CD4-positive, alpha-beta memory T cell (primary cell): ENCODE results near the gene GRP. TPM values are rescaled to one million over a fixed set of nuclear protein-coding genes. Genes with fewer than 3 reads are reported as not detected.
"Not testable (repeated sequence)": the region's sequence is repeated elsewhere in the genome, so short reads cannot be mapped to it uniquely, and the experiment has no call there.

Experiments used
- CTCF ChIA-PET: fragments of 350-600 bp; sonication (Branson Sonifier 250); formaldehyde crosslinking; loops from one replicate; lab custom pipeline; 2021; ENCODE audit warnings: inconsistent platforms; ENCODE audit not compliant: partially characterized antibody; lab: Charles Lee
- POLR2A ChIA-PET: fragments of 350-600 bp; sonication (Branson Sonifier 250); formaldehyde crosslinking; loops from one replicate; lab custom pipeline; 2021; ENCODE audit not compliant: partially characterized antibody; lab: Charles Lee
- DNase-seq, 5 donors: peaks; one replicate each; pipeline versions ENCODE4 v3.0.0 to v3.0.0-alpha.2; 2020 to 2022; ENCODE audit warnings: mixed read lengths in 1 of 5
- H3K27ac ChIP-seq: one replicate; pipeline ENCODE4 v1.7.0; 2013; ENCODE audit warnings: low read depth, low read length
- H3K27me3 ChIP-seq: 2 replicates; pipeline ENCODE4 v1.7.0; 2013; ENCODE audit warnings: mild to moderate bottlenecking, low read length, moderate library complexity; ENCODE audit not compliant: insufficient read depth
- H3K36me3 ChIP-seq: 2 replicates; pipeline ENCODE4 v1.7.0; 2013; ENCODE audit warnings: mild to moderate bottlenecking, low read length, moderate library complexity; ENCODE audit not compliant: insufficient read depth
- H3K4me1 ChIP-seq: 2 replicates; pipeline ENCODE4 v1.7.0; 2013; ENCODE audit warnings: mild to moderate bottlenecking, low read length, moderate library complexity; ENCODE audit not compliant: insufficient read depth
- H3K4me3 ChIP-seq, 2 donors: one replicate each; pipeline ENCODE4 v1.7.0; 2013; ENCODE audit warnings: low read length in 2 of 2, mild to moderate bottlenecking in 1 of 2
- H3K9me3 ChIP-seq, 2 donors: one replicate each; pipeline ENCODE4 v1.7.0; 2013; ENCODE audit warnings: low read length in 2 of 2, control low read depth in 1 of 2; ENCODE audit not compliant: control insufficient read depth in 1 of 2
- H3K27ac Mint-ChIP-seq, 7 donors: one replicate each; pipeline ENCODE4 v1.8.0; 2020 to 2021; ENCODE audit warnings: mixed read lengths in 7 of 7, mild to moderate bottlenecking in 6 of 7, inconsistent platforms in 3 of 7, moderate library complexity in 3 of 7
- H3K27me3 Mint-ChIP-seq, 2 donors: one replicate each; pipeline ENCODE4 v1.8.0; 2020 to 2021; ENCODE audit warnings: mixed read lengths in 2 of 2
- H3K36me3 Mint-ChIP-seq, 2 donors: one replicate each; pipeline ENCODE4 v1.8.0; 2020 to 2021; ENCODE audit warnings: mixed read lengths in 2 of 2, inconsistent platforms in 1 of 2, mild to moderate bottlenecking in 1 of 2
- H3K4me1 Mint-ChIP-seq, 4 donors: one replicate each; pipeline ENCODE4 v1.8.0; 2020 to 2021; ENCODE audit warnings: mixed read lengths in 4 of 4, mild to moderate bottlenecking in 1 of 4
- H3K4me3 Mint-ChIP-seq, 8 donors: one replicate each; pipeline ENCODE4 v1.8.0; 2020 to 2021; ENCODE audit warnings: mixed read lengths in 8 of 8, mild to moderate bottlenecking in 7 of 8, moderate library complexity in 6 of 8, inconsistent platforms in 3 of 8
- H3K9me3 Mint-ChIP-seq, 8 donors: one replicate each; pipeline ENCODE4 v1.8.0; 2020 to 2021; ENCODE audit warnings: mixed read lengths in 8 of 8, mild to moderate bottlenecking in 5 of 8, inconsistent platforms in 3 of 8, moderate library complexity in 1 of 8
- intact Hi-C: fragments of 100-400 bp; cut with micrococcal nuclease; formaldehyde crosslinking; loops from one replicate; pipeline ENCODE4 v1.15.1; 2023
- polyA plus RNA-seq, 2 donors: library from polyadenylated mRNA; unstranded; fragments of 300-500 nt; fragmentation: Illumina TruSeq; gene quantifications; one replicate each; pipeline ENCODE4 v1.2.3, GENCODE V29; 2021
- total RNA-seq, 2 experiments: library from RNA; stranded (reverse); gene quantifications; one replicate each; pipeline ENCODE4 v1.2.3, GENCODE V29; 2021

GRP gene
- total and polyA plus RNA-seq, 4 experiments from 2014 or later: not detected

DNA sequence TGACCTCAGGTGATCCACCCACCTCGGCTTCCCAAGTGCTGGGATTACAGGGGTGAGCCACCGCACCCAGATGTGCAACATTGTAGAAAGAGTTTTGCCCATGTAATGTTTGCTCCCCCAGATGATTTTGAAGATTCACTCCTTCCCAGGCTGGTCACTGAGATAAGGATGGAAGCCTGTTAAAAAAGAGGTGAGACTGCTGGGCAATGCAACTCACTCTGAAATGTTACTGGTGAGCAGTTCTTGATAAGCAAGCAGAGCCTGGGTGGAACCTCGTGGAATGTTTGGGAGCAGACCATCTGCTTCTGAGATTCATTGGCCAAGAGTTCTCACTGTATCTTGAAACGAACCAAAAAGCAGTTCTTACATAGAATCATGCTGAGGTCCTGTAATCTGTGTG lies 19.7 kb downstream of the GRP start:
- no peak overlapping the region for H3K27ac ChIP-seq
- ChIA-PET POLR2A (no interaction called here), CTCF (no interaction called here)
- Mint-ChIP-seq H3K27ac (no peak overlapping the region), H3K9me3 (peaks cover 0 to 4% (median 0%) of the 10 kb centered on the region in 8 donors), H3K27me3 (peaks cover 14 to 22% of the 10 kb centered on the region in 2 donors), H3K4me1 (no peaks in the 10 kb centered on the region), H3K4me3 (no peak overlapping the region), H3K36me3 (no peaks in the 10 kb centered on the region)
- no peaks in the 10 kb centered on the region for H3K27me3 ChIP-seq
- intact Hi-C loops: no loop called here
- no peak for DNase-seq
- no peaks in the 10 kb centered on the region for H3K9me3 ChIP-seq
- H3K4me3 ChIP-seq: no peak overlapping the region
- no peaks in the 10 kb centered on the region for H3K36me3 ChIP-seq
- no peaks in the 10 kb centered on the region for H3K4me1 ChIP-seq

DNA sequence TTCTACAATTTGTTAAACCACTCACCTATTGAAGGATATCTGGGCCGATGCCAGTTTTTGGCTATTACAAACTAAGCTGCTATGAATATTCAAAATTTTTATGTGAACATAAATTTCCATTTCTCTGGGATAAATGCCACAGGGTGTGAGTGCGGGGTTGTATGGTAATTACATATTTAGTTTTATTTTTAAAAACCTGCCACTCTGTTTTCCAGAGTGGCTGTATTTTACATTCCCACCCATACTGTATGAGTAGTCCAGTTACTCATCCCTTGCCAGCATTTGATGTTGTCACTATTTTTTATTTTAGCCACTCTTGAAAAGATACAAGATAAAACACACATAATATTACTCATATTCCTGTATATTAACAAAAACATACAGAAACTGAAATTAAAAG lies 22.9 kb downstream of the GRP start:
- H3K27ac Mint-ChIP-seq: no peak overlapping the region
- Histone ChIP-seq H3K27ac (no peak overlapping the region), H3K4me3 (no peak overlapping the region), H3K27me3 (no peaks in the 10 kb centered on the region), H3K4me1 (no peaks in the 10 kb centered on the region), H3K36me3 (no peaks in the 10 kb centered on the region), H3K9me3 (no peaks in the 10 kb centered on the region)
- CTCF ChIA-PET: no interaction called here
- peaks cover 28 to 33% of the 10 kb centered on the region in 2 donors for H3K27me3 Mint-ChIP-seq
- DNase-seq: no peak
- no peak overlapping the region for H3K4me3 Mint-ChIP-seq
- POLR2A ChIA-PET: no interaction called here
- no peaks in the 10 kb centered on the region for H3K36me3 Mint-ChIP-seq
- intact Hi-C loops: no loop called here
- peaks cover 0 to 4% (median 0%) of the 10 kb centered on the region in 8 donors for H3K9me3 Mint-ChIP-seq
- H3K4me1 Mint-ChIP-seq: no peaks in the 10 kb centered on the region

DNA sequence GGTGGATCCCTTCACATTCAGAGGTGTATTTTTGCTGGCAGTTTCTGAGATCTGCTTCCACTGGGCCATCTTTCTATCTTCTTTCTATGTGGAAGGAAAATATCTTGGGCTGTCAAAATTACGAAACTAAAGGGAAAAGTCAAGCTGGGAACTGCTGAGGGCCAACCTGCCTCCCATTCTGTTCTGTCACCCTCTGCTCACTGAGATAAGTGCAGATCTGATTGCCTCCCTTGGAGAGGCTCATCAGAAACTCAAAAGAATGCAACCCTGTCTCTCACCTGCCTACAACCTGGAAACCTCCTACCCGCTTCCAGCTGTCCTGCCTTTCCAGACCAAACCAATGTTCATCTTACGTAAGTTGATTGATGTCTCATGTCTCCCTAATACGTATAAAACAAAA lies 26.8 kb downstream of the GRP start:
- Histone ChIP-seq H3K27ac (no peak overlapping the region), H3K4me3 (no peak overlapping the region), H3K36me3 (no peaks in the 10 kb centered on the region), H3K9me3 (no peaks in the 10 kb centered on the region), H3K27me3 (no peaks in the 10 kb centered on the region), H3K4me1 (no peaks in the 10 kb centered on the region)
- intact Hi-C loops: loop anchor here (5.0 kb wide), 1 partner anchor 156 kb away; no protein-coding TSS in a partner anchor
- no peaks in the 10 kb centered on the region for H3K4me1 Mint-ChIP-seq
- peaks cover 21 to 31% of the 10 kb centered on the region in 2 donors for H3K27me3 Mint-ChIP-seq
- ChIA-PET CTCF (interaction anchor here (1.0 kb wide), 1 partner anchor 156 kb away, joined by 3 read pairs; no protein-coding TSS in a partner anchor), POLR2A (no interaction called here)
- H3K9me3 Mint-ChIP-seq: peaks cover 0 to 2% (median 0%) of the 10 kb centered on the region in 8 donors
- no peak overlapping the region for H3K4me3 Mint-ChIP-seq
- no peaks in the 10 kb centered on the region for H3K36me3 Mint-ChIP-seq
- DNase-seq: no peak
- H3K27ac Mint-ChIP-seq: no peak overlapping the region

DNA sequence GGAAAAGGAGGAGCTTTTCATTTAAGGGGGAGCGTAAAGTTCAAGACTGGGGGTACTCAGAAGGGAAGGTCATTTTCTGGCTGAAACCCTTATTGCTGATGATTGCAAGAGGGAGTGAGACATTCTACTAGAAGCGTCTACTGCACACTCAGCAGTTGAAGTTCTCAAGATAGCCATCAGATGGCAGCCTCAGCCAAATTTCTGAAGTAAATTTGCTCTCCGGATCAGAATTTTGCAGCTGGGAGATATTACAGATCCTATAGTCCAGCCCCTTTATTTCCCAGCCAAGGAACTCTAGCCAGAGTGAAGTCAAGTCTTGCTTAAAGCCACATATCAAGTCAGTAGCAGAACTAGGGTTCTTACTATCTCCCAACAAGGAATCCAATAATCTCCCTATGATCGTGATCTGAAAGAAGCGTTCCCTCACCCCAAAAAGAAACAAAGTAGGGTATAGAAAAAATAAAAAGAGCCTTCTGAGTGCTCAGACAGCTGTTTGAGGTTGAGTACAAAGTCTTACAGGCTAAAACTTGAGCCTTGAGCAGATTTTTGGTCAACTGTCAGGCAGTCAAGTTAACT lies 29.3 kb downstream of the GRP start:
- peaks cover 29 to 35% of the 10 kb centered on the region in 2 donors for H3K27me3 Mint-ChIP-seq
- DNase-seq: peak in 2 of 5 donors; percentile 11 to 18
- no peak overlapping the region for H3K4me3 Mint-ChIP-seq
- no peaks in the 10 kb centered on the region for H3K9me3 Mint-ChIP-seq
- Histone ChIP-seq H3K4me1 (no peaks in the 10 kb centered on the region), H3K27me3 (no peaks in the 10 kb centered on the region), H3K4me3 (no peak overlapping the region), H3K36me3 (no peaks in the 10 kb centered on the region), H3K27ac (no peak overlapping the region), H3K9me3 (no peaks in the 10 kb centered on the region)
- no peak overlapping the region for H3K27ac Mint-ChIP-seq
- intact Hi-C loops: loop anchor here (5.0 kb wide), 1 partner anchor 153 kb away; no protein-coding TSS in a partner anchor
- ChIA-PET CTCF (interaction anchor here (1.0 to 2.3 kb wide), 6 partner anchors 12 to 175 kb away, joined by 3 to 40 read pairs (median 3); no protein-coding TSS in a partner anchor), POLR2A (no interaction called here)
- no peaks in the 10 kb centered on the region for H3K36me3 Mint-ChIP-seq
- H3K4me1 Mint-ChIP-seq: no peaks in the 10 kb centered on the region

DNA sequence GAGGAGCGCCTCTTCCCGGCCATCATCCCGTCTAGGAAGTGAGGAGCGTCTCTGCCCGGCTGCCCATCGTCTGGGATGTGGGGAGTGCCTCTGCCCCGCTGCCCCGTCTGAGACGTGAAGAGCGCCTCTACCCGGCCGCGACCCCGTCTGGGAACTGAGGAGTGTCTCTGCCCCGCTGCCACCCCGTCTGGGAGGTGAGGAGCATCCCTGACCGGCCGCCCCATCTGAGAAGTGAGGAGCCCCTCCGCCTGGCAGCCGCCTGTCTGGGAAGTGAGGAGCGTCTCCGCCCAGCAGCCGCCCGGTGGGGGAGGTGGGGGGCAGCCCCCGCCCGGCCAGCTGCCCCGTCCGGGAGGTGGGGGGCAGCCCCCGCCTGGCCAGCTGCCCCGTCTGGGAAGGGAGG lies 35.5 kb downstream of the GRP start:
- H3K36me3 Mint-ChIP-seq, H3K9me3 ChIP-seq, H3K36me3 ChIP-seq, H3K9me3 Mint-ChIP-seq, CTCF ChIA-PET, intact Hi-C loops, H3K4me3 Mint-ChIP-seq, POLR2A ChIA-PET, DNase-seq, H3K4me1 ChIP-seq, H3K27ac ChIP-seq, H3K4me3 ChIP-seq, H3K27me3 ChIP-seq, H3K4me1 Mint-ChIP-seq, H3K27ac Mint-ChIP-seq: not testable (repeated sequence)
- peaks cover 28 to 31% of the 10 kb centered on the region in 2 donors for H3K27me3 Mint-ChIP-seq

DNA sequence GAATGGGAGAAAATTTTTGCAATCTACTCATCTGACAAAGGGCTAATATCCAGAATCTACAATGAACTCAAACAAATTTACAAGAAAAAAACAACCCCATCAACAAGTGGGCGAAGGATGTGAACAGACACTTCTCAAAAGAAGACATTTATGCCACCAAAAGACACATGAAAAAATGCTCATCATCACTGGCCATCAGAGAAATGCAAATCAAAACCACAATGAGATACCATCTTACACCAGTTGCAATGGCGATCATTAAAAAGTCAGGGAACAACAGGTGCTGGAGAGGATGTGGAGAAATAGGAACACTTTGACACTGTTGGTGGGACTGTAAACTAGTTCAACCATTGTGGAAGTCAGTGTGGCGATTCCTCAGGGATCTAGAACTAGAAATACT lies 41.9 kb downstream of the GRP start:
- H3K36me3 ChIP-seq, H3K27ac Mint-ChIP-seq, H3K4me3 ChIP-seq, H3K4me3 Mint-ChIP-seq, CTCF ChIA-PET, intact Hi-C loops, POLR2A ChIA-PET, H3K9me3 ChIP-seq, H3K36me3 Mint-ChIP-seq, DNase-seq, H3K27ac ChIP-seq, H3K4me1 ChIP-seq: not testable (repeated sequence)
- Mint-ChIP-seq H3K9me3 (peaks cover 0 to 11% (median 4%) of the 10 kb centered on the region in 8 donors), H3K4me1 (peaks cover 3 to 23% (median 13%) of the 10 kb centered on the region in 4 donors), H3K27me3 (peaks cover 42 to 53% of the 10 kb centered on the region in 2 donors)
- peaks cover 11% of the 10 kb centered on the region for H3K27me3 ChIP-seq

DNA sequence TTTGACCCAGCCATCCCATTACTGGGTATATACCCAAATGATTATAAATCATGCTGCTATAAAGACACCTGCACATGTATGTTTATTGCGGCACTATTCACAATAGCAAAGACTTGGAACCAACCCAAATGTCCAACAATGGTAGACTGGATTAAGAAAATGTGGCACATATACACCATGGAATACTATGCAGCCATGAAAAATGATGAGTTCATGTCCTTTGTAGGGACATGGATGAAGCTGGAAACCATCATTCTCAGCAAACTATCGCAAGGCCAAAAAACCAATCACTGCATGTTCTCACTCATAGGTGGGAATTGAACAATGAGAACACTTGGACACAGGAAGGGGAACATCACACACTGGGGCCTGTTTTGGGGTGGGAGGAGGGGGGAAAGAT lies 42.3 kb downstream of the GRP start:
- H3K27ac ChIP-seq, DNase-seq, H3K4me3 ChIP-seq, H3K4me1 ChIP-seq, H3K4me3 Mint-ChIP-seq, H3K9me3 ChIP-seq, H3K36me3 Mint-ChIP-seq, POLR2A ChIA-PET, intact Hi-C loops, H3K27ac Mint-ChIP-seq, H3K36me3 ChIP-seq, CTCF ChIA-PET: not testable (repeated sequence)
- H3K27me3 Mint-ChIP-seq: peaks cover 46 to 55% of the 10 kb centered on the region in 2 donors
- peaks cover 4 to 26% (median 14%) of the 10 kb centered on the region in 4 donors for H3K4me1 Mint-ChIP-seq
- H3K9me3 Mint-ChIP-seq: peaks cover 0 to 11% (median 4%) of the 10 kb centered on the region in 8 donors
- peaks cover 15% of the 10 kb centered on the region for H3K27me3 ChIP-seq
